IMR-90 (cell line): Measurements from ENCODE around the gene SNX32. TPM values are rescaled to one million over a fixed set of nuclear protein-coding genes. Genes with fewer than 3 reads are reported as not detected.

Experiments used
- CEBPB ChIP-seq: IDR thresholded peaks from 2 replicates; pipeline ENCODE4 v1.6.1; 2012; ENCODE audit warnings: low read depth, low read length, improper control_type of control experiment
- POLR2A ChIP-seq: IDR thresholded peaks from 2 replicates; pipeline ENCODE4 v1.6.1; 2012; ENCODE audit warnings: mild to moderate bottlenecking, low read depth, low read length
- RAD21 ChIP-seq: IDR thresholded peaks from 2 replicates; pipeline ENCODE4 v1.6.1; 2012; ENCODE audit warnings: low read length, improper control_type of control experiment
- polyA plus RNA-seq, 3 experiments: library from polyadenylated mRNA; depleted of rRNA; stranded (reverse); fragments of >200 nt; gene quantifications; 2 replicates each; pipeline ENCODE4 v1.2.3, GENCODE V29; 2012; ENCODE audit warnings: low replicate concordance in 1 of 3
- total RNA-seq: library from RNA; depleted of rRNA; stranded (reverse); fragments of >200 nt; gene quantifications from 2 replicates; pipeline ENCODE4 v1.2.3, GENCODE V29; 2012

The SNX32 gene
- total and polyA plus RNA-seq, 2 of the 4 experiments (the other 2 are of a cell fraction) = 0.36 to 0.79 TPM

GRCh38 chr11:65888163-65888814 is 54.5 kb downstream of the SNX32 start, which contains the start of gene FIBP (continued):
- no peak for TF ChIP-seq CEBPB
- no peak; the same call in none of the 2 replicates for TF ChIP-seq RAD21
- peak; percentile 65 for TF ChIP-seq POLR2A
